Motor neuron (in vitro differentiated cells): Measurements from ENCODE around the gene NEU1. TPM values are rescaled to one million over a fixed set of nuclear protein-coding genes. Genes with fewer than 3 reads are reported as not detected.

Source experiments
- ATAC-seq, 8 experiments: fragments of 200-7000 bp; cut with Tn5 transposase; replicated peaks in 6 of 8; 2 replicates each; pipeline ENCODE4 v1.8.0; 2021; ENCODE audit warnings: mild to moderate bottlenecking in 8 of 8, moderate library complexity in 8 of 8
- H3K27ac ChIP-seq, 2 donors: fragments of 250-450 bp; sonication (Bioruptor Pico); 2 replicates each; pipeline ENCODE4 v1.9.0; 2021; ENCODE audit warnings: antibody characterized with exemption in 2 of 2, mild to moderate bottlenecking in 2 of 2, moderate library complexity in 1 of 2
- H3K4me1 ChIP-seq, 2 donors: fragments of 250-450 bp; sonication (Bioruptor Pico); replicated peaks in 1 of 2; 2 replicates each; pipeline ENCODE4 v1.6.1; 2021; ENCODE audit warnings: antibody characterized with exemption in 2 of 2, mild to moderate bottlenecking in 2 of 2, moderate library complexity in 1 of 2
- H3K4me3 ChIP-seq, 5 donors: fragments of 250-450 bp; sonication (Bioruptor Pico); 2 replicates each; pipeline ENCODE4 v1.9.0; 2021; ENCODE audit warnings: antibody characterized with exemption in 5 of 5, mild to moderate bottlenecking in 5 of 5, moderate library complexity in 4 of 5
- WGBS, 10 experiments: fragments of 450-650 bp; shearing (Covaris generic); methylation state at CpG; one replicate each; pipeline ENCODE4 v1.0.0; 2022; 5-methylcytosine and 5-hydroxymethylcytosine counted together
- in situ Hi-C, 9 experiments: fragments of 400-800 bp; cut with MboI; loops; one replicate each; pipeline ENCODE4 v1.15.0; 2021; ENCODE audit warnings: low sequenced_read_pairs in 9 of 9, low pct_unique_long_range_greater_than_20kb in 2 of 9; ENCODE audit not compliant: unreplicated experiment in 9 of 9
- total RNA-seq, 8 experiments: library from RNA; unstranded; fragments of 300-600 nt; gene quantifications; 2 replicates each; pipeline versions ENCODE4 v1.2.3 to v1.2.4, GENCODE V29; 2022

The NEU1 gene
- total RNA-seq, 8 experiments from 2014 or later = 22.8 to 106 (median 36.2) TPM

DNA sequence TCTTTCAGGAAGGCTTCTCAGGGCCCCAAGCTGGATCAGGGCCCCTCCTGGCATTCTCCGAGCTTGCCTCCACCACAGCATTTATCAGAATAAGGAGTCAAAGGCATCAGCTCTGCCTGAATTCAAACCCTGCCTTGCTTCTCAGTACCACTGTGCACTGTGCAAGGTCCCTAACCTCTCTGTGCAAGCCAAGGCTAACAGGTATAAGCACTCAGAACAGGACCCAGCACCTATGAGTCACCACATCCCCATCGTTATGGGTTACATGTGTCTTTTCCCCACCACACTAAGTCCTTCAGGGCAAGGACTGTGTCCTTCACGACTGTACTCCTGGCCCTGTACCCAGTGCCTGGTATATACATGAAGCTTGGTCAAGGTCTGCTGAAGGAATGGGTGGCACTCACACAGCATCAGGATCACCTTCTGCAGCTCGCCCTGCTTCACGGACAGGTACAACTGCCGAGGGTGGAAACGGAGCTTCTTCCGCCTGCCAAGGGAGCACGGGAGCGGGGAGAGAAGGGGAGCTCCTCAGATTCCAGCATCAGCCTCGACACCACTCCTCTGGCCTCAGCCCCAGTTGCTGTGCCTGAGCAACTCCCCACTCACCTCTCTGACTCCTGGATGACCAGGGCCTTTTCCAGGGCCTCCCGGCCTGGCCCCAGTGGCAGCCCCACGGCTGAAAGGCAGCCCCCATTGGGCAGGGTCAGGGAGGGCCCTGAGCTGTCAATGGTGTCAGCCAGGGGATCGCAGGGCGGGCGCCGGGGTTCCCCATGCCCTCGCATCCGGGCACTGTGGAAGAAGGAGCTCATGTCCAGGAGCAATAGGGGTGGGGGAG is 24.8 kb upstream of the NEU1 start:
- in situ Hi-C loops = no loop called here
- peak in 1 of 8 experiments; percentile 19 for ATAC-seq

DNA sequence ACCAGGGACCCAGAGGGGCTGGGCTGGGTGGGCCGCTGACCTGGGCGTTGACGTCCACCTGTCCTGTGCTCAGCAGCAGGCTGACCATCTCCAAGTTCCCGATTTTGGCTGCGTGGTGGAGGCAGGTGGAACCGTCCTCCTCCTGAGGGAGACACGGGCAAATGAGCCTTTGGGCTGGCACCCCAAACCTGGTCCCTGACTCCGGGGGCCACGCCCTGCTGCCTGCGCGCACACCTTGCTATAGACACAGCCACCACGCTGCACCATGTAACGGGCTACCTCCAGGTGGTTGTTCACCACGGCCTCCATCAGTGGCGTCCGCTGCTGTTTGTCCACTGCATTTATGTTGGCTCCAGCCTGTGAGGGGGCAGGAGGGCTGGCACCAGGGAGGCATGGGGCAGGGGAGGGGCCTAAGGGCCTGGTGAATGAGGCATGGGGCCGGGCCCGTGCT is 23.9 kb upstream of the NEU1 start:
- H3K4me3 ChIP-seq = no peak overlapping the region
- no peaks in the 10 kb centered on the region for H3K4me1 ChIP-seq
- 74 to 100% (median 80%) methylated on average over 1 to 5 of the region's 18 CpGs; no CpG with 5 or more reads in 5 of the 10 experiments for WGBS, 10 experiments
- no peak overlapping the region for H3K27ac ChIP-seq
- in situ Hi-C loops = no loop called here
- ATAC-seq = peak in 3 of 8 experiments; percentile 9 to 24 (median 15)

More for the DNA sequence above, 24.8 kb upstream of the NEU1 start:
- H3K4me1 ChIP-seq = no peaks in the 10 kb centered on the region
- H3K27ac ChIP-seq = no peak overlapping the region
- H3K4me3 ChIP-seq = no peak overlapping the region
- 100% methylated on average over 1 to 6 of the region's 19 CpGs; no CpG with 5 or more reads in 7 of the 10 experiments for WGBS, 10 experiments

DNA sequence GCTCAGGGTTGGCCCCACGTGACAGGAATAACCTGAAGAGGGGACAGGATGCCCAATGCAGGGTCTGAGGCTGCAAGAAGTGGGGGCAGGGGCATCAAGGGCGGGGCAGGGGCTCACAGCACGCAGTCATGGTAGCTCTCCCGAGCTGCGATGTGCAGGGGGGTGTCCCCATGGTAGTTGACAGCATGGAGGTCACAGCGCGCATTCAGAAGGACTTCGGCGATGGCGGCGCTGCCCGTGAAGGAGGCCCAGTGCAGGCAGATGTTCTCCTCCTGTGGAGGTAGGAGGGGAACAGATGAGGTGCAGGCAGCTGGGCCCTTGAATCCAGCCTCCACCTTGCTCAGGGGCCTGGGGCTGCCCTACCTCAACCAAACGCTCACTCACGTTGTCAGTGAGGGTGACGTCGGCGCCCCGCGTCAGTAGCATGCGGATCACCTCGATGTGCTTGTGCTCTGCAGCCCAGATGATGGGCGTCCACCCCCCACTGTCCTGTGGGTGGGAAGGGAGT is 22.0 kb upstream of the NEU1 start:
- Histone ChIP-seq H3K4me3 (no peak overlapping the region), H3K4me1 (no peaks in the 10 kb centered on the region), H3K27ac (no peak overlapping the region)
- in situ Hi-C loops = no loop called here
- ATAC-seq = no peak
- 100% methylated on average over 1 of the region's 22 CpGs; no CpG with 5 or more reads in 8 of the 10 experiments for WGBS, 10 experiments

DNA sequence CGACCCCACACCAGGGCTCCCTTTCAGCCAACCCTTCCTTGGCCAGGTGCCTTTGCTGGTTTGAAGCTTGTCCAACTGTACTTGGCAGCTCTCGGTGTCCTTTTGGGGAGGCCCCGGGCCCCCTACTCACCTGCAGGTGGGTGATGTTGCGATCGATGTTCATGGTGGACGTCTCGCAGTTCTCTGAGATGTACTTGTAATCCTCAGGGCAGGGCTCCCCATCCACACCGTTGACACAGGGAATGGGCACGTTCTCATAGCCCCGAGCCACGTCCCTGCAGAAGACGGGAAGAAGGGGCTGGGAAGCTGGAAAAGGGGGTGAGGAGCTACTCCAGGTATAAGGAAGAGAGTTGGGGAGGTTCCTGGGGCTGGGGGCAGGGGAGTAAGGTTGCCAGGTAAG is 21.1 kb upstream of the NEU1 start:
- in situ Hi-C loops = no loop called here
- no peak for ATAC-seq
- H3K4me1 ChIP-seq = no peaks in the 10 kb centered on the region
- 100% methylated on average over 1 to 2 of the region's 12 CpGs; no CpG with 5 or more reads in 7 of the 10 experiments for WGBS, 10 experiments
- no peak overlapping the region for H3K4me3 ChIP-seq
- H3K27ac ChIP-seq = no peak overlapping the region

DNA sequence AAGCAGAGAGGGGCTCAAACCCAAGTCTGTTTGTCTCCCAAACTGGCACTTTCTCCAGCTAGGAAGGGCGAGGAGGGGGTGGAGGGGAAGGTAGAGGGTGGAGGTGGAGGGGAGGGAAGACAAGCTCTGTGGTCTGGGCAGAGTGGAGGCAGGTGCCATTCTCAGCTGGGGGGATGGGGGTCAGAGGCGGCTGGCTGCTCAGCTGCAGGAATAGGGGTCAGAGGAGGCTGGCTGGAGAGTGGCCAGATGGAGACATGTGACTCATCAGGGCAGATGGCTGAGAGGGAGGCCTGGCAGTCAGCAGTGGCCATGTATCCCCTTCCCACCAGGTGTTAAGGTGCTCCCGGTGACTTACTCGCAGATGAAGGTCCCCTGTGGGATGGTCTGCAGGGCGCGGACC is 19.7 kb upstream of the NEU1 start:
- in situ Hi-C loops = no loop called here
- no peak for ATAC-seq
- H3K4me3 ChIP-seq = no peak overlapping the region
- no peak overlapping the region for H3K27ac ChIP-seq
- H3K4me1 ChIP-seq = no peaks in the 10 kb centered on the region
- no CpG with 5 or more reads among the region's 6 CpGs for WGBS, 10 experiments

GRCh38 chr6:31881136-31881859 is 18.7 kb upstream of the NEU1 start:
- 70 to 100% (median 91%) methylated on average over 3 to 6 of the region's 9 CpGs; no CpG with 5 or more reads in 3 of the 10 experiments for WGBS, 10 experiments
- in situ Hi-C loops = no loop called here
- H3K4me3 ChIP-seq = no peak overlapping the region
- H3K4me1 ChIP-seq = no peaks in the 10 kb centered on the region
- no peak overlapping the region for H3K27ac ChIP-seq
- ATAC-seq = no peak

DNA sequence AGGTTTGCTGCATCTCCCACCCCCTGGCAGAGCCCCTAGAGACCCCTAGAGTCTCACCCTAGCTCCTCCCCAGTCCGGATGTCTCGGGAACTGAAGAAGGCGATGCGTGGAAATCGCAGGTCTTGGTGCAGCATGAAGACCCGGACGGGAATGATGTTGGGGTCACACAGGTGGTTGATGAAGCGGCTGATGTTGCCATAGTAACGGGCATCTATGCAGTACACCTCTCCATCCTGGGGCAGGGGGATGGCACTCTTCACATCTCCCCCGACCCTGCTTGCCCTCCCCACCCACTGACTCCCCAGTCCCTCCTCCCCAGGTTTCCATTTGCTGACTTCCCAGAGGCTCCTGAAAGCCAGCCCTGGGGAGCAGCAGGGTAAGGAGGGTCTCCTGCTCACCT is 18.0 kb upstream of the NEU1 start:
- in situ Hi-C loops = no loop called here
- no peak for ATAC-seq
- H3K4me3 ChIP-seq = no peak overlapping the region
- H3K27ac ChIP-seq = no peak overlapping the region
- whole genome bisulfite sequencing, 10 experiments = 80% methylated on average over 1 of the region's 10 CpGs; no CpG with 5 or more reads in 9 of the 10 experiments
- H3K4me1 ChIP-seq = no peaks in the 10 kb centered on the region

- Histone ChIP-seq H3K4me1 (no peaks in the 10 kb centered on the region), H3K4me3 (no peak overlapping the region), H3K27ac (no peak overlapping the region)
- in situ Hi-C loops = no loop called here
- peak in 3 of 8 experiments; percentile 95 to 96 (median 95) for ATAC-seq
- WGBS, 10 experiments = 20 to 70% (median 60%) methylated on average over 2 to 5 of the region's 10 CpGs; no CpG with 5 or more reads in 7 of the 10 experiments
Measured at GRCh38 chr6:31879901-31880300, 17.3 kb upstream of the NEU1 start.

DNA sequence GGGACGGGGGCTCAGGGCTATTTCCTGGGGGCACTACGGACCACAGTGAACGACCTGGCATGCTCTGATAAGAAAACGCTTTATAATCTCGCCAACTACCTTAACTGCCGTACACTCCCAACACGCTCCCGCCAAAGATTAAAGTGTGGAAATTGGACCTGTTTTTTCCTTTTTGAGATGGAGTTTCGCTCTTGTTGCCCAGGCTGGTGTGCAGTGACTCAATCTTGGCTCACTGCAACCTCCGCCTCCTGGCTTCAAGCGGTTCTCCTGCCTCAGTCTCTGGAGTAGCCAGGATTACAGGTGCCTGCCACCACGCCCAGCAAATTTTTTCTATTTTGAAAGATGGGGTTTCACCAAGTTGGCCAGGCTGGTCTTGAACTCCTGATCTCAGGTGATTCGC is 16.5 kb upstream of the NEU1 start:
- in situ Hi-C loops = no loop called here
- no peak overlapping the region for H3K4me3 ChIP-seq
- no peak for ATAC-seq
- no peaks in the 10 kb centered on the region for H3K4me1 ChIP-seq
- 81 to 100% (median 100%) methylated on average over 1 to 9 of the region's 13 CpGs; no CpG with 5 or more reads in 2 of the 10 experiments for WGBS, 10 experiments
- H3K27ac ChIP-seq = no peak overlapping the region

DNA sequence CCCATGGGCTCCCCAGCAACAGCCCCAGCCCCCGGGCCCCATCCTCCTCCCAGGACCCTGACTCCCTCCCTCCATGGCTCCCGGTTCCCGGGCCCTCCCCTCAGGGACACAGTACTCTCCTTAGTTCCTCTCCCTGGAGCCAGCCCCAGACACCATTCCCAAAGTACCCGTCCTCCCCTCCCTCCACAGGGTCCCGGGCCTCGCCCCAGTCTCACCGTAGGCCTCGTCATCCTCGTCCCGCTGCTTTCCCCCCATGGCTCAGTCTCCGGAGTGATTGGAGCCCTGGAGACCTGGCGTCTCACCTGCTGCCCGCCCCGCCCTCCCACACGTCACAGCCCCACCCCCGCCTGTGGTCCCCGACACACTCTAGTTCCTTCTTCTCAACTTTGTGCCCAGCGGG is 16.1 kb upstream of the NEU1 start, which contains the start of gene SLC44A4:
Gene SLC44A4, minus strand, starts transcription at position 272 of the 400 bp plus-strand sequence. Its CDS starts 17 bp downstream, at position 255.
- no peak within 1 kb of the TSS for H3K4me3 ChIP-seq
- ATAC-seq = peak in 2 of 8 experiments; percentile 19 to 30
- WGBS, 10 experiments = no CpG with 5 or more reads among the region's 18 CpGs
- H3K27ac ChIP-seq = no peak within 1 kb of the TSS
- no peaks in the 10 kb centered on the region for H3K4me1 ChIP-seq
- in situ Hi-C loops = no loop called here

DNA sequence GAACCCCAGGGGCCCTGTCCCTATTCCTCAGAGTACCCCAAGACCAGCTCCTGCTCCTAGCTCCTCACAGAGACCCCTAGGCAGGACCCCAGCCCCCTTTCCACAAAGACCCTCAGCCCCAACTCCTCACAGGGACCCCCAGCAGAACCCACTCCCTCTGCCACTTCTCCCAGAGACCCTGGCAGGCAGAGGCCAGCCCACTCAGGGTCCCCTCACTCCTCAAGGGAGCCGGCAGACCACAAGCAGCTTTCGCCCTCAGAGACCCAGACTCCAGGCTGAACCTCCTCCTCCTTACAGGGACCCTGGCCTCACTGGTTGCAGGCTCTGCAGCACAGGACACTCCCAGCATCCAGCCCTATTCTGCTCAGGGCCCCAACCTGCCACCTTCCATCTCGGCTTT is 15.6 kb upstream of the NEU1 start:
- Histone ChIP-seq H3K4me3 (no peak overlapping the region), H3K4me1 (no peaks in the 10 kb centered on the region), H3K27ac (no peak overlapping the region)
- in situ Hi-C loops = no loop called here
- 80 to 100% methylated on average over 1 of the region's 3 CpGs; no CpG with 5 or more reads in 8 of the 10 experiments for WGBS, 10 experiments
- ATAC-seq = peak in 3 of 8 experiments; percentile 16 to 28 (median 19)

- H3K4me3 ChIP-seq = no peak overlapping the region
- WGBS, 10 experiments = 0 to 83% (median 50%) methylated on average over 1 to 5 of the region's 10 CpGs; no CpG with 5 or more reads in 6 of the 10 experiments
- in situ Hi-C loops = no loop called here
- no peaks in the 10 kb centered on the region for H3K4me1 ChIP-seq
- no peak overlapping the region for H3K27ac ChIP-seq
- peak in 7 of 8 experiments; percentile 7 to 86 (median 35) for ATAC-seq
Measured at GRCh38 chr6:31877651-31878161, 15.1 kb upstream of the NEU1 start.
